ENCODE measurements around the gene CRADD.
A peak's percentile ranks its signal among the peaks of the same experiment; 100 is the strongest.

GRCh38 chr12:93674386-93674785 is 2.8 kb upstream of the CRADD start:
- TF ChIP-seq POLR2A (IDR thresholded peaks at IDR 0.05; ENCODE audit: low read depth, low read length) (no peak), RFX5 (IDR thresholded peaks at IDR 0.05; ENCODE audit: low read depth, low read length) (no peak), MAFK (IDR thresholded peaks at IDR 0.05; ENCODE audit: low read depth, low read length) (peak; percentile 98), SMC3 (IDR thresholded peaks at IDR 0.05; ENCODE audit: low read depth, low read length) (no peak), RAD21 (IDR thresholded peaks at IDR 0.05; ENCODE audit: low read length) (no peak), MAZ (IDR thresholded peaks at IDR 0.05; ENCODE audit: borderline replicate concordance, low read depth, low read length) (no peak), NFE2L2 (IDR thresholded peaks at IDR 0.05; ENCODE audit: low read depth, low read length) (peak; percentile 49; the same call in 1 of the 2 replicates), CEBPB (IDR thresholded peaks at IDR 0.05; ENCODE audit: low read depth, low read length) (no peak), RCOR1 (IDR thresholded peaks at IDR 0.05; ENCODE audit: insufficient replicate concordance, low read length) (no peak), CHD1 (IDR thresholded peaks at IDR 0.05; ENCODE audit: low read depth, low read length) (no peak)
- TF ChIP-seq, protein P1, sequence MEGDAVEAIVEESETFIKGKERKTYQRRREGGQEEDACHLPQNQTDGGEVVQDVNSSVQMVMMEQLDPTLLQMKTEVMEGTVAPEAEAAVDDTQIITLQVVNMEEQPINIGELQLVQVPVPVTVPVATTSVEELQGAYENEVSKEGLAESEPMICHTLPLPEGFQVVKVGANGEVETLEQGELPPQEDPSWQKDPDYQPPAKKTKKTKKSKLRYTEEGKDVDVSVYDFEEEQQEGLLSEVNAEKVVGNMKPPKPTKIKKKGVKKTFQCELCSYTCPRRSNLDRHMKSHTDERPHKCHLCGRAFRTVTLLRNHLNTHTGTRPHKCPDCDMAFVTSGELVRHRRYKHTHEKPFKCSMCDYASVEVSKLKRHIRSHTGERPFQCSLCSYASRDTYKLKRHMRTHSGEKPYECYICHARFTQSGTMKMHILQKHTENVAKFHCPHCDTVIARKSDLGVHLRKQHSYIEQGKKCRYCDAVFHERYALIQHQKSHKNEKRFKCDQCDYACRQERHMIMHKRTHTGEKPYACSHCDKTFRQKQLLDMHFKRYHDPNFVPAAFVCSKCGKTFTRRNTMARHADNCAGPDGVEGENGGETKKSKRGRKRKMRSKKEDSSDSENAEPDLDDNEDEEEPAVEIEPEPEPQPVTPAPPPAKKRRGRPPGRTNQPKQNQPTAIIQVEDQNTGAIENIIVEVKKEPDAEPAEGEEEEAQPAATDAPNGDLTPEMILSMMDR (conservative IDR thresholded peaks at IDR 0.05; ENCODE audit: low read depth, low read length) = no peak

All from IMR-90 (cell line).